ENCODE data around the gene DPF3.

DPF3 gene

GRCh38 chr14:72801836-72802587 is 91.9 kb downstream of the DPF3 start:
- no peak for TF ChIP-seq CTCF (IDR thresholded peaks at IDR 0.05; ENCODE audit: low read depth, low read length, missing control alignments)
- in situ Hi-C loops (cut with HindIII; ENCODE audit: low sequenced_read_pairs) = no loop called here
- no peak for DNase-seq (ENCODE audit: low read depth)
- H3K4me3 ChIP-seq (ENCODE audit: low read depth, low read length) = no peak overlapping the region

GRCh38 chr14:72801381-72801812 is 92.5 kb downstream of the DPF3 start:
- peak; percentile 91 for DNase-seq (ENCODE audit: low read depth)
- in situ Hi-C loops (cut with HindIII; ENCODE audit: low sequenced_read_pairs) = no loop called here
- H3K4me3 ChIP-seq (ENCODE audit: low read depth, low read length) = no peak overlapping the region
- no peak for TF ChIP-seq CTCF (IDR thresholded peaks at IDR 0.05; ENCODE audit: low read depth, low read length, missing control alignments)

GRCh38 chr14:72800848-72801370 is 93.0 kb downstream of the DPF3 start:
- in situ Hi-C loops (cut with HindIII; ENCODE audit: low sequenced_read_pairs) = no loop called here
- H3K4me3 ChIP-seq (ENCODE audit: low read depth, low read length) = no peak overlapping the region
- no peak for DNase-seq (ENCODE audit: low read depth)
- no peak for TF ChIP-seq CTCF (IDR thresholded peaks at IDR 0.05; ENCODE audit: low read depth, low read length, missing control alignments)

- in situ Hi-C loops (cut with HindIII; ENCODE audit: low sequenced_read_pairs) = no loop called here
These were observed 93.6 kb downstream of the DPF3 start for GRCh38 chr14:72800296-72800695.

GRCh38 chr14:72796935-72797334 is 97.0 kb downstream of the DPF3 start:
- no peak overlapping the region for H3K4me3 ChIP-seq (ENCODE audit: low read depth, low read length)
- TF ChIP-seq CTCF (IDR thresholded peaks at IDR 0.05; ENCODE audit: low read depth, low read length, missing control alignments) = no peak
- in situ Hi-C loops (cut with HindIII; ENCODE audit: low sequenced_read_pairs) = no loop called here
- no peak for DNase-seq (ENCODE audit: low read depth)

More at GRCh38 chr14:72800296-72800695, 93.6 kb downstream of the DPF3 start:
- no peak overlapping the region for H3K4me3 ChIP-seq (ENCODE audit: low read depth, low read length)
- no peak for DNase-seq (ENCODE audit: low read depth)
- no peak for TF ChIP-seq CTCF (IDR thresholded peaks at IDR 0.05; ENCODE audit: low read depth, low read length, missing control alignments)

GRCh38 chr14:72793156-72793939 is 100.6 kb downstream of the DPF3 start:
- no peak for DNase-seq (ENCODE audit: low read depth)
- in situ Hi-C loops (cut with HindIII; ENCODE audit: low sequenced_read_pairs) = no loop called here
- no peak overlapping the region for H3K4me3 ChIP-seq (ENCODE audit: low read depth, low read length)
- TF ChIP-seq CTCF (IDR thresholded peaks at IDR 0.05; ENCODE audit: low read depth, low read length, missing control alignments) = no peak
